HG03025 (cell line): ENCODE measurements around the gene ZNF879.

Experiments
- ATAC-seq: cut with Tn5 transposase; IDR thresholded peaks from one replicate; pipeline ENCODE4 v1.9.1; 2021; ENCODE audit warnings: mild to moderate bottlenecking, moderate library complexity; ENCODE audit not compliant: unreplicated experiment, low FRiP score

ZNF879 gene

DNA sequence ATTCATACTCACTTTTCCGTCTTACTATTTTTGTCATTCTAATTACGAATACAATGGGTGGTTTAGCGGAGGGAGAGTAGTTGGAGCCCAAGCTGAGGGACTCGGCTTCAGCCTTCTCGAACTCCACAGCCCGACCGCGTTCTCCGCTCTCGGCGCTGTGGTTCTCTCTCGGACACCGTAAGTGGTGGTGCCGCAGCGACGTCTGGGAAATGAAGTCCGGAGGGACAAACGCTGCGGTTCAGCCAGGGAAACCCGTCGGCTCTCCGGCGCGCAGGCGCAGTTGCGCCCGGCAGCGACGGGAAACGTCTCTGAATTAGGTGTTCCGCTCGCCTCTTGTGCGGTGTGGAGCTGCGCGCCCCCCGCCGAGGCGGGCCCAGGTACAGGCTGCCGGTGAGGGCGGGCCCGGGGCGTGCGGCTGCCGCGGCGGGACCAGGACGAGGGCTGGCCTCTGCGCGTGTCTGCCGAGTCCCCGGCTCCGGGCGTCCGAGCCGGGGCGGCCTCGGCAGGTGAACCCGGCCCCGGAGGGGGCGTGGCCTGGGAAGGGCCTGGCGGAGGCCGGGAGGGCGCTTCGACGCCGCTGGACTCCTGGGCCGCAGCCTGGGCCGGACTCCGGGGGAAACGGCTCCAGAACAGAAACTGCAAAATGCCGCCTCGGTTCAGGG lies at the start of gene ZNF879:
Gene ZNF879, plus strand, starts transcription at position 277 of the 662 bp plus-strand sequence. CDS start 1,201 bp downstream, outside the sequence.
- ATAC-seq, result peak; percentile 68

DNA sequence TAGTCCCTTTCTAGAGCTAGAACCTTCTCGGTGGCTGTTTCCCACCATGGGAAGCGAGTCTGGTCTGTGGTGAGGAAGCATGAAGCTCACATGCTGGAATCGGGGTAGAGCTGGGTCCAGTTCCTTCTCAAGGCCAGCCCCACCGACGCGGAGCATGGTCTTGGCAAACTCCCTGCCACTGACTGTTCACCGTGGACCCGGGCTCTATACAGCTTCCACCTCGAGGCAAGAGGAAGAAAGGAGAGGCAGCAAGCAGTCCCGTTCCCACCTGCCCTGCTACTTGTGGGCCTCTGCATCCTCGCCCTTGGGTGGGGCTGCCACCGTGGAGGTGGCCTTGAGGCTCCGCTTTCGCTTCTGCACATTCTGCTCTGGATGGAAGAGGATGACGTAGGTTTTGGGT lies 42.2 kb upstream of the ZNF879 start:
- ATAC-seq, result no peak

DNA sequence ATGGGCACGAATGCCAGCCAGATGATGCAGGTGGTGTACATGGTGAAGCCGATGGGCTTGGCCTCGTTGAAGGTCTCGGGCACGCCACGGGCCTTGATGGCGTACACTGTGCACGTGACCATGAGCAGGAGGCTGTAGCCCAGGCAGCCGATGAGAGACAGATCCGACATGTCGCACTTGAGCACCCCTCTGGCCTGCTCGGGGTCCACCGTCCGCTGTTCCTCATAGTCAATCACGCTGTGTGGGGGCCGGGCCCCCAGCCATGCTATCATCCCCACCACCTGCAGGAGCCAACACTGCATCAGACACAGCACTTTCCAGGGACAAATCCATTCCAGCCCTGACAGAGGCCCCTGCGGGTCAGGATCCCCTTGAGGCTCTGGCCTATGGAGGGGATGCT lies 40.7 kb upstream of the ZNF879 start:
- ATAC-seq, result no peak

DNA sequence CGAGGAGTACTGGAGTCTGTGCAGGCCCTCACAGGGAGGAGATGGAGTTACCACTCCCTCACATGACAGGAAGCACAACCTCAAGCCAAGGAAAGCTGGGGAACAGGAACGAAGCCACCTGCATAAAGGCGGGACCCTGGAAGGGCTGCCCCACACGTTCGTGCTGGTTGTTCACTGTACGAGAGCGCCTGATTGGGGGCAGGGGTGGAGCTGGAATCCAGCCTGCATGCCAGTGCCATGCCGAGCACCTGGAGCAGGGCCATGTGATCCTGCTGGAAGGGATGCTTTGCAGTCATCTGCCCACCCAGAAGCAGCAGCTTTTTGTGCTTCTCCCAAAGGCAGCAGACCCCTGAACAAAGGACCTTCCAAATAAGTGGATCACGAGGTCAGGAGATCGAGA lies 39.9 kb upstream of the ZNF879 start:
- ATAC-seq, result no peak

DNA sequence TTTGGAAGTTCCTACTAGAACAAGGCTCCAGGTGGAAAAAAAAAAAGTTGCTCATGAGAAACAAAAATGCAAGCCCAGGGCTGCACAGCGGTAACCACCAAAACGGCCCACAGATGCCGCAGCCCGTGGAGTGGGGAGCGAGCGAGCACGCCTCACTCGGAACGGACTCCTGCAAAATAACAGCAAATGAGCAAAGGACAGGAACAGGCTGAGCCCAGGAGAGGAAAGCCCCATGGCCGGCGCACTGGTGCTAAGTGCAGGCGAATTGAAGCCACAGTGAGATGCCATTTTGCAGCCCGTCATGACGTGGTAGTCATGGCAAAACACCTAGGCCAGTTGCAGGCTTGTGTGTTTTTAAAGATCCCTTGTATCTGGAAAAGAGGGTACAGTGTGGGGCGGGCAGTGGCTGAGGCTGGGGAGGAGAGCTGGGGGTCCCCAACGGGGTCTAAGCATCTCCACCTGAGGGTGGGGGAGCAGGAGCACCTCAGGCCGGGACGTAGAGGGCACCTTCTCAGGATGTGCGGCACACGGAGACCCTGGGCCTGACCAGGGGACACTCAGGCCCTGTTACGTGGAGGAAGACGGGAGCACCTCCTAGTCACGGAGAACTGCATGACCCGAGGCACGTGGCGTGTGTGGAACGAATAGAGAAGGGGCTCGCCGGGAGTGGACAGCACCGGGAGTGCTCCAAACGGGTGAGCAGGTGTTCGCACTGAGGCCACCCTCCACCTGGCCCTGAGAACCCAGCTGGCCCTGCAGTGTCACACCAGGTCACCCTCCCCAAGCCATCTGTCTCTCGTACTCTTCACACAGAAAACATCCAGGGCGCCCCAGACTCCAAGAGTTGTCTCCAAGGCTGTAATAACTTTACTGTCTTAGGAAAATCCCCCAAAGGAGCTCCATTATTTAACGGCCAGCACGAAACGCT lies 39.2 kb upstream of the ZNF879 start:
- no peak for ATAC-seq

DNA sequence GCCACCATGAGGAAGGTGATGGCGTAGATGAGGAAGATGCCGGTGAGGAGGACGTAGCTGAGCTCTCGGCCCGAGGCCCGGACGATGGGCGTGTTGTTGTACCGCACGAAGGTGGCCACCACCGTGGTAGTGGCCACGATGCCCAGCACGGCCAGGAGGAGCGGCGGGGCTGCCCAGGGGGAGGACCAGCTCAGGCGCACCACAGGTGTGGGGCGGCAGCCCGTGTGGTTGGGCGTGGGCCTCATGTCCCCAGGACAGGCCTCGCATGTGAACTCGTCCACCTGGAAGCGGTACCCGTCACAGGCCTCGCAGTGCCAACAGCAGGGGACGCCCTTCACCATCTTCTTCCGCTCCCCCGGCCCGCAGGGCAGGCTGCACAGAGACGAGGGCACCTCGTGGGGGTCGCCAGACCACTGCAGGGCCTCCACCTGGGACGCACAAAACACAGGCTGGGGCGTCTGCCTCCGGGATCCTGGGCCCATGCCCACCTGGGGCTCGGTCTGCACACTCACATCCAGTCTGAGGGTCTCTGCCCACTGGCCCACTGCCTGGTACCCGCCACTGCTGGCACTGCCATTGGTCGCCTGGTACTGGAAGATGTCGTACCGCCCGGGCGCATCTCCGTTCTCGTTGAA lies 37.2 kb upstream of the ZNF879 start:
- ATAC-seq, result no peak

DNA sequence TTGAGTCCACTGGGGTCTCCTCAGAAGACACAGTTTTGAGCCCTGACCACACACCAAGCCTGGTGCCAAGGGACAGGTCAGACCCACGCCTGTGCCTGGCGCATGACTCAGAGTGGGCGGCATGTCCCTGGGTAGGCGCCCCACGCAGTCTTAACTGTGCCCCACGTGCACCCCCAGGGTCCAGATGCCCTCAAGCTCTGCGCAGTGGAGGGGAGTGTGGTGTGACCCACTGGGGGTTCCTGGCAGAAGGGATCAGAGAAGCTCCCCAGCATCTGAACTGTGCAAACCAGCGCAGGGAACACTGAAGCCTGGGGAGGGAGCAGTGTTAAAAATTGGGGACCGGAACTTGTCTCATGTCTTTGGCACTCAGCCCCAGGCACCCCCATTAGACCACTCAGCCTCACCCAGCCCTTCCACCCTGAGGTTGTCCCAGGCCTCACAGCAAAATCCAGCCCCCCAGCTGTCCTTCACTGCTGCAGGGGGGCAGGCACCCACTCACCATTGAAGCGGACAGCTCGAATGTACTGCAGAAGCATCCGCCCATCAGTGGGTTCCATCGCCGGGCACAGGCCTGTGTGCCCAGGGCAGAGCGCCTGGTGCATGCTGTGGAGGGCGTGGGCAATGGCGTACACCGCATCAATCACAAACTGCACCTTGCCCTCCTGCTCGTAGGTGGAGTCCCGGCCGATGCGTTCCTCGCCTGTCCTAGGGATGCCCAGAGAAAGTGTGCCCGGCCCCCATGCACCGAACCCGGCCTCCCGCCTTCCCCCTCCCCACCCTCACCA lies 35.0 kb upstream of the ZNF879 start:
- ATAC-seq, result no peak

DNA sequence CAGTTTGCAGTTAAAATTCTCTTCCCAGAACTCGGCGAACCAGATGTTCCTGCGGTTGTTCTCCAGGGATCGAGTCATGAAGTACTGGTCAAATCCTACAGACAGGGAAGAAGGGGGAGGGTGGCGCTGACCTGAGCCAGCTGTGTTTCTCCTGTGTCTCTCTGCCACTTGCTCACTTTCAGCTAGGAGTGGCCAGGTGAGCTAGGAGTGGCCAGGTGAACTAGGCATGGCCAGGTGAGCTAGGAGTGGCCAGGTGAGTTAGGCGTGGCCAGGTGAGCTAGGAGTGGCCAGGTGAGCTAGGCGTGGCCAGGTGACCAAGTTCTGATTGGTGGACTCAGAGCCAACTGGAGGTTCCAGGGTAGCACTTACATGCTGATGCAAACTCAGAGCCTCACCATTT lies 34.3 kb upstream of the ZNF879 start:
- no peak for ATAC-seq

DNA sequence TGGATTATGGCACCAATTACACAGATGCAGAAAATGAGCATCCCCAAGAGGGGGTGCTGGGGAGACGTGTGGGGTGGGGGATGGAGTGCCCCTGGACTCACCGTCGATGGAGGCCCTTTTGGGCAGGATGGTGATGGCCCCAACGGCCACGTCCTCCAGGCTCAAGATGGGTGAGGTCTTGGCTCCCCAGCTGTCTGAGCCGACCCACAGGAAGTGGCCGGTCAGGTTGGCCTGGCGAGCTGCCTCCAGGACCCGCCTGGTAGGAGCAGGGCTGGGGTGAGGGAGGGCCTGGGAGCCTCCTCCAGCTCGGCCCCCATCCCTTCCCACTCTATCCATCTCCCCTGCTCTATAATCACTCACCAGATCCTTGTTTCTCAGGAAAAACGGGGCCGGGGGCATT lies 33.1 kb upstream of the ZNF879 start:
- ATAC-seq, result no peak

DNA sequence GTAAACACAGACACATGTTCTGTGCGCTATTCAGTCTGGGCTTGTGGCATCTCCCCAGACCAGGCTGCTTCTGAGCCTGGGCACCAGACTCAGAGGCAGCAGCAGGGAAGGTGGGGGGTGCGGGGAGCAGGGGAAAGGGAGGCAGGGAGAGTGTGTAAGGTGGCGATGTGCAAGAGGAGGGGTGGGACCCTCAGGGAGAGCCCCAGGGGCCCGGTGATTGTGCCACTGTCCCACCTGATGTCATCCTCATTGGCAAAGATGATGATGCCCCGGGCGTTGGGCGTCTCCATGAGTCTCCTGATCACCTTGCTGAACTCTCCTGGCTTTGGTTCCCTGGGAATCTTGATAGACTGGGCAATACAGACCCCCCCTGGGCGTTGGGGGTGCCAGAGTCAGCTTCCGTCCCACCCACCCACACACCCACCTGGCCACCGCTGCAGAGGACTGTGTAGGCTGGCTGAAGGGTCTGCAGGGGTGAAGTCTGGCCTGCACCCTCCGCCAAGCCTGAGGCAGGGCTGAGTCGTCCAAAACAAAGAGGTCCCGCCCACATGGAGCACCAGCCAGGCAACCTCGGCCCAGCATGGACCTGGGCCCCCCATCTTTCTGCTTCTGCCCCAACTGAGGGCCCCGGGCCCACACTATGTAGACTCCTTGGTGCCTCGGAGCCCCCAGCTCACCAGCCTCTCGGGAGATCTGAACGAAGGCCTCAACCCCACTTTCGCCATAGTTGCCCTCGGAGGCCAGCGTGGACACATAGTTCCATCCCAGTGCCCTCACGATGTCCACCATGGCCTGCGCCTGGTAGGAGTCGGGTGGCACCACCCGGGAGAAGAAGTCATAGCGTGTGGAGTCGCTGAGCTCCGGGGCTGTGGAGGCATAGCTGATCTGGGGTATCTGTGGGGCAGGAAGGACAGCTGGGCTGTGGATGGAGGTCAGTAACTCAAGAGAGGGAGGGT lies 32.1 kb upstream of the ZNF879 start:
- no peak for ATAC-seq

DNA sequence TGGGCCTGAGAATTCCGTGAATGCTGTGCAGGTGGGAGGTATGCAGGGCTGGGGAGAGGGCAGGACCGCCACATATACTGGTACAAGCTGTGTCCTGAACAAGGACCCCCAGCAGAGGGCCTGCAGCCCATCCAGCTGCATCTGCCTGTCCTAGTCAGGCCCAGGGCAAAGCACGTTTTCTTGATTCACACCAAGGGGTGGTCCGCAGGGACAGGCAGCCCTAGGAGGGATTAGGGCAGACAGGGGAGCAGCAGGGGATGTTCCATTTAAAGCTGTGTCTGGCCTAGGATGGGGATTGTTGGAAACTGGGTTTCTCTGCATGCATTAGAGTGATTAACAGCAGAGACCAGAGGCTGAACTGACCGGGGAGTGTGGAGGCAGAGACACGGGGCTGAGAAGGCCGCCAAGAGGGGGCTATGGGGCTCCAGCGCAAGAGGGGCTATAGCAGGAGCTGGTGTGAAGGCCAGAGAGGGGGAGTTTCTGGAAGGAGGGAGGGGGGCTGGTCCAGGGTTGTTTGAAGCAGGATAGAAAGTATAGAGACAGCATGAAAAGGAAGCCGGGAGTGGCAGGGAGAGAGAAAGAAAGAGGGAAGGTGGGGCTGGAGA lies 31.2 kb upstream of the ZNF879 start:
- ATAC-seq, result no peak

DNA sequence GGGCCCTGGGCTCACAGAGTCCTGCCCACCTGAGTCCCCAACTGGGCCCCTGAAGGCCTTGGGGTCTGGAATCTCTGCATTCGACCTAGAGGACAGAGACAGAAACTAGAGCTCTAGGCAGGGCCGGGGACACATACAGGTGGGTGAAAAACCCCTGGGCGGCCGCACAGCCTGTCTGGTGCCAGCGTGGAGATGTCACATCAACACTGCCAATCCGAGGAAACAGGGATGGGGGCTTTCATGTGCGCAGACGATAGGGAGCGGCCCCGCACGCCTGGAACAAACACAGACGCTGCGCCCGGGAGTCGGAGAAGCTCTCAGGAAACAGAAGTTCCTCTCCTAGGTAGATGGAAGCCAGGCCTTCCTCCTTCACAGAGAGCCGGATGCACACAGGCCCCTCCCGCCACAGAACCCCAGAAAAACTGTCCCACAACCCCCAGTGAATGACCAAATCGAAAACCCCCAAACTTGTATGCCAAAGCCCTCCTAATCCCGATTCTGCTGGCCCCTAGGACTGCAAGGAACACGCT lies 30.3 kb upstream of the ZNF879 start:
- ATAC-seq, result no peak

DNA sequence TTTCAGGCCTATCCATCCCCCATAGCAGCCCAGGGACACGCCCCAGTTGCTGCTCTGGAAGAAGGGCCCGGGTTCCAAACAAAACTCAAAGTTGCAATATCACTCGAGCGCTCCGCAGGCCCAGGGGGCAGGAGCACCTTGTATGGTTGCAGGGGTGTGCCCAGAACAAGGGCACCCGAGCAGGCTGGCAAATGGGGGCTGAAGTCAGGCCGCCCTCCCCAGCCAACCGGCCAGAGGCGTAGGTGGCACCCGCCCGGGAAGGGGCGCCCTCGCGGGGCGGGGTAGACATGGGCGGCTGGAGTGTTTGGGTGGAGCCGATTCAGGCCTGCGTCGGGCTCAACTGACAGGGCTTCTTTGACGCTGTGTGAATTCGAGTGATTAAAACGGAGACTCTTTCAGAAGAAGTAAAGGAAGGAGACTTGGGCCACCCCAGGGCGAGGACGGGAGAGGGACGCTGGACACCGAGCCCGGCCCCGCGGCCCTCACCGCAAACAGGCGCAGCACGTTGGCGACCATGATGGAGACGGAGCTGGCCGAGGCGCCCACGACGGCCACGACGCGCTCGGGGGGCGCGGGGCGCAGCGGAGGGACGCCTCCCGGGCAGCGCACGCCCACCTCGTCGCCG lies 29.5 kb upstream of the ZNF879 start:
- ATAC-seq, result no peak

DNA sequence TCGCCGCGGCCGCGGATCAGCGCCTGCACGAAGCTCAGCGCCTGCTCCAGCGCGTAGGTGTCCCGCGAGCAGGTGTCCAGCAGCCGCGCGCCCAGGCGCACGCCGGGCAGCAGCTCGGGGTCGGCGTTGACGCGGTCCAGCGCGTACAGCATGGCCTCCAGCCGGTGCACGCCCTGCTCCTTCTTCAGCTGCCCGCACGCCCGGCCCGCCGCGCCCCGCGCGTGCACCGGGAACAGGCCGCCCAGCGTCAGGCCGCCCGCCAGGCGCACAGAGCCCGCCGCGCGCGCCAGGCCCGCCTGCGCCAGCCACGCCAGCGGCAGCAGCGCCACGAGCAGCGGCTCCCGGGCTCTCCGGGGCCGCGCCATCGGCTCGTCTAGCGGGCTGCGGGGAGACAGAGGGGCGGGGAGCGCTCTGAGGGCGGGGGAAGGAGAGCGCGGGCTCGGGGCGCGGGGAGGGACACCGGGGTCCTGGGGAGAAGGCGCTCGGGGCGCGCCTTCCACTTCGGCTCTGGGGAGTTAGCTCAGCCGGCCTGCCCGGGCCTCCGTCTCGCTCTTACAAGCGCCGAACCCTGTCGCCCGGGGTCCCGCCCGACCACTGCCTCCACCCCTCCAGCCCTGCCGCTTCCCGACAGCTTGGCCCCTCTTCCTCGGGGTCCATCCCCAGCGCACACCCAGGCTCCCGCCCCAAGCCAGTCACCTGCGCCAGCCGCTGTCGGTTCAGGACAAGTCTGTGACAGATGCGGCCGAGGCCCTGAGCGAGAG lies 28.8 kb upstream of the ZNF879 start, which contains the start of gene GRM6:
Gene GRM6, minus strand, starts transcription at position 741 of the 761 bp plus-strand sequence. Its CDS starts 376 bp downstream, at position 365.
- ATAC-seq, result no peak

DNA sequence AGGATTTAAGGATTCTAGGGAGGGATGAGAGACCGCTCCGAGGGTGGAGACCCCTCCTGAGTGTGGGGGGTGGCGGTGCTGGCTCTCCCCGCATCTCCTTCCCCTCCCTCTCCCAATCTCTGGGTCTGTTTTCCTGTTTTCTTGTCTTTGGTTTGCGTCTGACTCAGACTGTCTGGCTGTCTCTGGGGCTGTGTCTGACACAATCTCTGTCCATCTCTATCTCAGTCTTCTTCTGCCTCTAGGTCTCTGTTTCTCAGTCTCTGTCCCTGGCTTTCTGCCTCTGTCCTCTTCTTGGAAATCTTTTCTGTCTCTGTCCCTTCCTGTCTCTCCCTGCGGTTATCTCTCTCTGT lies 28.3 kb upstream of the ZNF879 start:
- ATAC-seq, result no peak

DNA sequence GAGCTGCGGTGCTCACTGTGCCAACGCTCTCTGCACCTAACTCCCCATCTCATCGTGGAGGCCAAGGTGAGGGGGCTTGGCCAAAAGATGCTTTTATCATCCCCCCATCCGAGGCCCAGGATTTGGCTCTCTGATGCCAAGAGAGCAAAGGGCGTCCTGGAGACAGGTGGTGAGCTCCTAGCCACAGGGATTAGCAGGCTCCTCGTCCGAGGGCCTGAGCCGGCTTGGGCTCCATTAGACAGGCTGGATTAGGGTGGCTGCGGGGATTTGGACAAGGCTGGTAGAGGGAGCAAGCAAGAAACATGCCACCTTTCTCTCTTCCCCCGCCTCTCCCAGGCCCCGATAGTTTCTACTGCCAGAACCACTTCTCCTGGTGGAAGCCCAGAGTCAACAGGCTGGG lies 27.4 kb upstream of the ZNF879 start:
- ATAC-seq, result no peak

DNA sequence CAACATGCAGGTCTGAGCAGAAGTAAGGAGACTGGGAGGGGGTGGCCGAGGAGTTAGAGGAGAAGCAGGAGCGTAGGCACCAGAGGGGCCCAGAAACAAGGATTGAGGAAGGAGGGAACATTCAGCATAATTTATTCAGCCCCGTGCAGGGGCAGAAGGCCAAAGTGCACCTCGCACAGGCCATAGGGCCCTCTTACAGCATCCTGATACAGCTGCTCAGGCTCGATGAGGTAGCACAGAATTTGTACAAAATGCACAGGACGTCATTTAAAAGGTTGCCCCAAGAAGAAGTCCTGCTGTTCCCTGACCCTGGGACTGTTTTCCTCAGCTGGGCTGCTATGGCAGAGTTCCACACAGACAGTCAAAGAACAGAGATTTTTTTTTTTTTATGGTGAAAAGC lies 26.4 kb upstream of the ZNF879 start:
- no peak for ATAC-seq

DNA sequence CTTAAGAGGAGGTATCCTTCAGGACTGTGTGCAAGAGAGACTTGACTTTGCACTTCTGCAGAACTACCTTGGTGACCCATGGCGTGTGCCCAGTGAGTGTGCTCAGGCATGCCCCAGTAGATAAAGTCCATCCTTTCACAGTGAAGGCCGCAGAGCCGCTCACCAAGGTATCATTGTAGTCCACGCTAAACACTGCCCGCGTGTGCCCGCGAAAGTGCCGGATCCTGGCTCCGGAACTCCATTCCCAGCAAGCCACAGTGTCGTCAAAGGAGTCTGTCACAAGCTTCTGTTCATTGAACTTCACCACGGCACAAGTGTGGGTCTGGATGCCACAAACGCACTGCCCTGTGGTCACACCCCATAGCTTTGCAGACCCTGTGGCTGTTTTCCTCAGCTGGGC lies 25.2 kb upstream of the ZNF879 start:
- ATAC-seq, result no peak
